Activated T-cell treated with anti-CD3 and anti-CD28 coated beads, Interleukin-2, amount 50 U/mL, for 24 hours (primary cell): ENCODE results near the gene LAMP1.

Source experiments
- DNase-seq: peaks from one replicate; pipeline ENCODE4 v3.0.0-alpha.2; 2020
- H3K27ac Mint-ChIP-seq: 2 replicates; pipeline ENCODE4 v1.8.0; 2020; ENCODE audit warnings: mild to moderate bottlenecking, mixed read lengths
- H3K27me3 Mint-ChIP-seq: 2 replicates; pipeline ENCODE4 v1.8.0; 2020; ENCODE audit warnings: mixed read lengths
- H3K36me3 Mint-ChIP-seq: 2 replicates; pipeline ENCODE4 v1.8.0; 2020; ENCODE audit warnings: low read depth, mixed read lengths
- H3K4me1 Mint-ChIP-seq: 2 replicates; pipeline ENCODE4 v1.8.0; 2020; ENCODE audit warnings: low read depth, mixed read lengths
- H3K4me3 Mint-ChIP-seq: 2 replicates; pipeline ENCODE4 v1.8.0; 2020; ENCODE audit warnings: mild to moderate bottlenecking, moderate library complexity, mixed read lengths
- H3K9me3 Mint-ChIP-seq: 2 replicates; pipeline ENCODE4 v1.8.0; 2020; ENCODE audit warnings: mixed read lengths

LAMP1 gene

GRCh38 chr13:113283904-113284303, 13.1 kb upstream of the LAMP1 start:
- Mint-ChIP-seq H3K4me3 (no peak overlapping the region), H3K27me3 (peaks cover 22% of the 10 kb centered on the region), H3K36me3 (no peaks in the 10 kb centered on the region), H3K4me1 (no peaks in the 10 kb centered on the region), H3K27ac (no peak overlapping the region), H3K9me3 (no peaks in the 10 kb centered on the region)
- DNase-seq = no peak

GRCh38 chr13:113288880-113289279, 8.2 kb upstream of the LAMP1 start:
- Mint-ChIP-seq H3K9me3 (no peaks in the 10 kb centered on the region), H3K27ac (no peak overlapping the region), H3K27me3 (peaks cover 62% of the 10 kb centered on the region), H3K4me3 (no peak overlapping the region), H3K4me1 (peaks cover 13% of the 10 kb centered on the region), H3K36me3 (no peaks in the 10 kb centered on the region)
- no peak for DNase-seq

GRCh38 chr13:113291129-113291528, 5.9 kb upstream of the LAMP1 start:
- Mint-ChIP-seq H3K27me3 (peaks cover 62% of the 10 kb centered on the region), H3K27ac (no peak overlapping the region), H3K36me3 (no peaks in the 10 kb centered on the region), H3K4me3 (peak overlapping the region; percentile 9), H3K9me3 (no peaks in the 10 kb centered on the region), H3K4me1 (peaks cover 13% of the 10 kb centered on the region)
- no peak for DNase-seq

GRCh38 chr13:113292021-113292862, 4.8 kb upstream of the LAMP1 start:
- H3K4me1 Mint-ChIP-seq = peaks cover 19% of the 10 kb centered on the region
- peaks cover 4% of the 10 kb centered on the region for H3K36me3 Mint-ChIP-seq
- H3K9me3 Mint-ChIP-seq = no peaks in the 10 kb centered on the region
- peaks cover 59% of the 10 kb centered on the region for H3K27me3 Mint-ChIP-seq
- H3K4me3 Mint-ChIP-seq = peak overlapping the region; percentile 62
- H3K27ac Mint-ChIP-seq = peak overlapping the region; percentile 30
- DNase-seq = peak; percentile 45

GRCh38 chr13:113293686-113294085, 3.4 kb upstream of the LAMP1 start:
- Mint-ChIP-seq H3K27me3 (peaks cover 48% of the 10 kb centered on the region), H3K4me1 (peaks cover 31% of the 10 kb centered on the region), H3K27ac (no peak overlapping the region), H3K36me3 (peaks cover 9% of the 10 kb centered on the region), H3K9me3 (no peaks in the 10 kb centered on the region), H3K4me3 (no peak overlapping the region)
- no peak for DNase-seq

- H3K27ac Mint-ChIP-seq = peak overlapping the region; percentile 100
- DNase-seq = no peak
- H3K36me3 Mint-ChIP-seq = peaks cover 12% of the 10 kb centered on the region
- H3K4me1 Mint-ChIP-seq = peaks cover 39% of the 10 kb centered on the region
- peak overlapping the region; percentile 94 for H3K4me3 Mint-ChIP-seq
- H3K9me3 Mint-ChIP-seq = no peaks in the 10 kb centered on the region
- H3K27me3 Mint-ChIP-seq = peaks cover 27% of the 10 kb centered on the region
Measured at GRCh38 chr13:113295776-113296175, 1.3 kb upstream of the LAMP1 start.

- Mint-ChIP-seq H3K36me3 (peaks cover 18% of the 10 kb centered on the region), H3K4me3 (peak overlapping the region; percentile 94), H3K27me3 (peaks cover 11% of the 10 kb centered on the region), H3K4me1 (peaks cover 32% of the 10 kb centered on the region), H3K27ac (peak overlapping the region; percentile 98), H3K9me3 (no peaks in the 10 kb centered on the region)
- no peak for DNase-seq
Measured at GRCh38 chr13:113297370-113298042, 467 bp downstream of the LAMP1 start.

GRCh38 chr13:113298043-113298945, 1.3 kb downstream of the LAMP1 start:
- peak overlapping the region; percentile 94 for H3K4me3 Mint-ChIP-seq
- H3K9me3 Mint-ChIP-seq = no peaks in the 10 kb centered on the region
- H3K27me3 Mint-ChIP-seq = peaks cover 7% of the 10 kb centered on the region
- peaks cover 36% of the 10 kb centered on the region for H3K4me1 Mint-ChIP-seq
- DNase-seq = no peak
- H3K36me3 Mint-ChIP-seq = peaks cover 26% of the 10 kb centered on the region
- peak overlapping the region; percentile 98 for H3K27ac Mint-ChIP-seq

- Mint-ChIP-seq H3K27ac (peak overlapping the region; percentile 18), H3K27me3 (peaks cover 2% of the 10 kb centered on the region), H3K9me3 (no peaks in the 10 kb centered on the region), H3K4me1 (peaks cover 44% of the 10 kb centered on the region), H3K36me3 (peaks cover 30% of the 10 kb centered on the region), H3K4me3 (no peak overlapping the region)
- DNase-seq = no peak
Measured at GRCh38 chr13:113299951-113300350, 2.9 kb downstream of the LAMP1 start.

GRCh38 chr13:113302986-113303385, 5.9 kb downstream of the LAMP1 start:
- Mint-ChIP-seq H3K27me3 (no peaks in the 10 kb centered on the region), H3K4me3 (no peak overlapping the region), H3K4me1 (peaks cover 46% of the 10 kb centered on the region), H3K9me3 (no peaks in the 10 kb centered on the region), H3K27ac (no peak overlapping the region), H3K36me3 (peaks cover 41% of the 10 kb centered on the region)
- no peak for DNase-seq

GRCh38 chr13:113304121-113304520, 7.1 kb downstream of the LAMP1 start:
- Mint-ChIP-seq H3K27me3 (no peaks in the 10 kb centered on the region), H3K4me1 (peaks cover 36% of the 10 kb centered on the region), H3K4me3 (no peak overlapping the region), H3K27ac (peak overlapping the region; percentile 5), H3K9me3 (no peaks in the 10 kb centered on the region), H3K36me3 (peaks cover 39% of the 10 kb centered on the region)
- DNase-seq = no peak

GRCh38 chr13:113305208-113305607, 8.2 kb downstream of the LAMP1 start:
- Mint-ChIP-seq H3K4me3 (no peak overlapping the region), H3K27ac (peak overlapping the region; percentile 63), H3K9me3 (no peaks in the 10 kb centered on the region), H3K4me1 (peaks cover 33% of the 10 kb centered on the region), H3K36me3 (peaks cover 45% of the 10 kb centered on the region), H3K27me3 (no peaks in the 10 kb centered on the region)
- DNase-seq = no peak

- H3K4me1 Mint-ChIP-seq = peaks cover 28% of the 10 kb centered on the region
- H3K27ac Mint-ChIP-seq = no peak overlapping the region
- H3K4me3 Mint-ChIP-seq = no peak overlapping the region
- DNase-seq = no peak
- H3K9me3 Mint-ChIP-seq = no peaks in the 10 kb centered on the region
- H3K36me3 Mint-ChIP-seq = peaks cover 61% of the 10 kb centered on the region
- no peaks in the 10 kb centered on the region for H3K27me3 Mint-ChIP-seq
Measured at GRCh38 chr13:113307491-113307890, 10.5 kb downstream of the LAMP1 start.

- Mint-ChIP-seq H3K4me3 (no peak overlapping the region), H3K27ac (no peak overlapping the region), H3K36me3 (peaks cover 58% of the 10 kb centered on the region), H3K9me3 (no peaks in the 10 kb centered on the region), H3K4me1 (peaks cover 14% of the 10 kb centered on the region), H3K27me3 (no peaks in the 10 kb centered on the region)
- DNase-seq = no peak
Measured at GRCh38 chr13:113309473-113309872, 12.4 kb downstream of the LAMP1 start.
